HG03135 (cell line): ENCODE measurements around the gene BCL10.

Source experiments
- ATAC-seq: cut with Tn5 transposase; IDR thresholded peaks from one replicate; pipeline ENCODE4 v1.9.1; 2021; ENCODE audit warnings: mild to moderate bottlenecking, moderate library complexity; ENCODE audit not compliant: unreplicated experiment

BCL10 gene

DNA sequence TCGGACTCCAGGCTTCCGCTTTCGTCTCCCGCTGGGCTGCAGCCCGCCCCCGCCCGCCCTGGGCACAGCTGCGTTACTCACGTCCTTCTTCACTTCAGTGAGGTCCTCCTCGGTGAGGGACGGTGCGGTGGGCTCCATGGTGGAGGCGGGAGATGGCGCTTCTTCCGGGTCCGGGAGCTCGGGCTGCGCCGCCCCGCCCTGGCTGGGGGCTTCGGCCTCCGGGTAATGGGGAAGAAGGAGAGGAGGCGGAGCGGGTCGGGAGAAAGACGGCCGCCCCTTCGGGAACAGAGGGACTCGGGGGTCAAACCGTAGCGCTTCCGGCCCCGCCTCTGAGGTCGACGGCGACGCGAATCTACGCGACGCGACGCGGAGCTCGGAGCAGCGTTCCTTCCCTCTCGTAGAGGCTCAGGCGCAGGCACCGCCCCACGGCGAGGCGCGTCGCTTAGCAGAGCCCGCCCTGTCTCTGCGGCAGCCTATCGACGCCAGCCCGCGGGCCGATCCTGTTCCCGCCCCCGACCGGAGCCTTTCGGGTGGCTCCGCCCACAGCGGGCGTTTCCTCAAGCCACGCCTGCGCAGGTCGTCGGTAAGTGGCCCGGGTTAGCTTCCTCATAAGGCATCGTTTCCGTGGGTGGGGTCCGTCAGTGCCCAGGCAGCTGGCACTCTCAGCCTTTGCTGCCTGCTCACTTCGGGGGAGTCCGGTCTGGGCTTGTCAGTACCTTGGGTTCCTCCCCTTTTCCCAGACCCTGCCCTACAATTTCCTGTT is at the start of gene BCL10:
BCL10 (minus strand) TSS at position 418 of the 763 bp plus-strand sequence; CDS start at position 138, 280 bp downstream.
- peak; percentile 98 for ATAC-seq

DNA sequence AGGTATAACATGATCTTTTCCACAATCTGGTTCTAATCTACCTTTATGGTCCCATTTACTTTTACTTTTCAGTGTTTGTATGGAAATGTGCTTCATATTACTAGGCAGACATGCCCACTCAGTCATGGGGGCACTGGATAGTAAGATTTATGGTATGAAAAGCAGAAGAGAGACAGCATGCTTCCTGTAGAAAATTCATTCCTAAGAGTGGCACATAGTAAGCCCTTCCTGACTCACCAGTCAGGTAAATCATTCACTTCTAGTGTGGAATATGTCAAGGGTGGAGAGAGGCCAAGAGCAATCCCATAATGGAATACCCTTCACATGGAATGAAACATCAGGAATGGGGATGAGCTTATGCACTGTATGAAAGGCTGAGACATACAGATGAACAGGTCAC is 49.5 kb upstream of the BCL10 start:
- no peak for ATAC-seq

GRCh38 chr1:85323770-85324169 is 47.3 kb upstream of the BCL10 start:
- ATAC-seq: no peak

DNA sequence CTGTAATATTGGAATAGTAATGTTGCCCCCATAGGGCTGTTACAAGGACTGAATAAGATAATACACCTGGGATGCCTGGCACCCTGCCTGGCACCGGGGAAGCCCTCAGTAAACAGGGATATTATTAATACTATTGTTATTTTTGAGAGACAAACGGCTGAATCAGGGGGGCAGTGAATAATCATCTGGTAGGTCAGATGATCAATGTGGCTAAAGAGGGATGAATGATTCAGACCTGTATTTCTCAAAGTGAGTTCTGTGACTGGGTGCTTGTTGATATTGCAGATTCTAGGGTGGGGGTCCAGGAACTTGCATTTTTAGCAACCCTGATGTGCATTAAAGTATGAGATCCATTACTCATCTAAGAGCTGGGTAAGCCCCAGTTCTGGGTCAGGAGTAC is 46.2 kb upstream of the BCL10 start:
- no peak for ATAC-seq

DNA sequence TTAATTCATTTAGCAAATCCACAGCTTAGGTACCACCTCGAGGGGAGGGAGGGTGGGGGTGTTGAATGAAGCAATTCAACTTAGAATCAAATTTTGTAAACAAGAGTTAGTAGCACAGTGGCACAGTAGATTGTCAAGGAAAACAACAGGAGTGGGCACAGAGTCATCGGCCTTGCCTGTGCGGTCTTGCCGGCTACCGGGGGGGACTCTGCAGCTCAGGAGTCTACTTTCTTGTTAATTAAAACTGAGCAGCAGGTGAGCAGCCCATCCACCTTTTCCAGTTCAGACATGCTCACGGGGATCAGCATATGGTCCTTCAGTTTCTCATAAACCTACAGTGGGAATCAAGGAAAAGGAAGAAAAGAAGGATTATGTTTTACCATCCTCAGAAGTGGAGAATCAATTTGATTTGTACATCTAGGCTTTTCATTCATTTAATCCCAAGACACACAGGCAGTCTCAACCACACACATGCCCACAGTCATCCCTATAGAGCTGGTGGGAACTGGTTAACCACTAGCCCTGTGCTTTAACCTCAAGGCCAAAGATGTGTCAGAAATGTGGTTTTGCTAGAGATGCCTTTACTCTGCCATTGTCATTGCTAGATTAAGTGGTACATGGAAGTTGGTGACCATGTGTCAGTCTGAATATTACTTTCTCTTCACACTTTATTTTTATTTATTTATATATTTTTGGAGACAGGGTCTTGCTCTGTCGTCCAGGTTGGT is 45.0 kb upstream of the BCL10 start:
- no peak for ATAC-seq

DNA sequence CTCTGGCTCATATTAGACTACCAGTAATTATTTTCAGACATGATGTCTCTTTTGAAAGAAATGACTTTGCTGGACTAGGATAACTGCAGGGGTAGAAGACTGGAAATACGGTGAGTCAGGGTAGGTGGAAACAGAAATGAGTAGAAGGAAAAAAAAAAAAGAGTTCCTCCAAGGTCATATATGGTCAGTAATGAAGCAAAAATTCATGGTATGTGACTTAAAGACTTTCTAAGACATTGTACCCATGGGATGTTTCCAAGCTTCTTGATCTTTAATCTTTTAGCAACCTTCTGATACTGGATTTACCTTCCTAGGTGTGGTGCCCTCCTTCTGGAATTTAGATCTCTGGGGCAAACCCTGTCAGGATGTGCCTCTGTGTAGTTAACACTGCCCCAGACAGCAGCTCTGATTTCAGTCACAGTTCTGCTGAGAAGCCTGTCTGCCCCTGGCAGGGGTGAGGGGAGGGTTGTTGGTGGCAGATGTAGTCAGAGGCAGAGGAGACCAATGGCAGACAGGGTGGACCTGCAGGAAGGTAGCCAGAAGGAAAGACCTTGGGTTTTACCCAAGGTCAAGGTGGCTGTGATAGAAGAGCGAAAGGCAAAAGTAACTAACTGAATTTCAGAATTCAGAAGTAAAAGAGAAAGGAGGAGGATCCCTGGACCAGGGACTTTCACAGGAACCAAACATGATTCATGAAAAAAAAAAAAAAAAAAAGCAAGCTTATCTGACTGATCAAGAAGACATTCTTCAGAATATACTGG is 44.1 kb upstream of the BCL10 start:
- ATAC-seq: no peak

GRCh38 chr1:85319931-85320330 is 43.5 kb upstream of the BCL10 start:
- ATAC-seq: no peak

GRCh38 chr1:85319491-85319890 is 43.1 kb upstream of the BCL10 start:
- no peak for ATAC-seq

DNA sequence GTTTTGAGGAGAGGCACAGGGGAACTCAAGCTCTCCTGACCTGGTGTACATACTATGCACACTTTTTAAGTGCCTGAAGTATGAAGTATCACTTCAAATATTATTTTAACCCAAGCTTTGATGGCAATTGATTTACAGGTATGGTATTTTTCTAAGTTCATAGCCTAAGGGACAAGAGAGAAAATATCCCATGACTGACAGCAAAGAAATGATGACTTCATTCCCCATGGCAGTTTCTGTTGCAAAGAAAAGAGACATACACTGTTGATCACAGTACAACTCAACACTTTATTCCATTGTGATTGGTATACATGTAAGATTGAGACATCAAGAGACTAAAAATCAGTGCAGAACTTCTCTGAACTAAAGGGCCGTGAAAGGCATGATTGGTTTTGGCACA is 41.8 kb upstream of the BCL10 start:
- ATAC-seq: no peak

DNA sequence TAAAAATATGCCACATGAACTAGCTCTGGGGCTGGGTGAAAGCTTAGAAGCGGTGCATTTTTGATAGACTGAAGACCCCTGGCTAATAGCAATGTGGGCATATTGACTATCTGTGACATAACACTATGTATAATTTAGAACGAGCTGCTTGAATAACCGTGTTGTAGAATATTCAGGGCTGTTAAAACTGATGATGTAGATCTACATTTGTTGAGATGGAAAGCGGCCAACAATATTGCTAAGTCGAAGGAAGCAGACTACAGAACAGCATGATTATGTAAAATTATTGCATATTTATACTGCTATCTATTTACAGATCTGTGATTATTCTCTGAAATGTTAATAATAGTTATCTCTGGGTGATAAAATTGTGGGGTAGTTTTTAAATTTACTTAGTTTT is 41.1 kb upstream of the BCL10 start:
- no peak for ATAC-seq

DNA sequence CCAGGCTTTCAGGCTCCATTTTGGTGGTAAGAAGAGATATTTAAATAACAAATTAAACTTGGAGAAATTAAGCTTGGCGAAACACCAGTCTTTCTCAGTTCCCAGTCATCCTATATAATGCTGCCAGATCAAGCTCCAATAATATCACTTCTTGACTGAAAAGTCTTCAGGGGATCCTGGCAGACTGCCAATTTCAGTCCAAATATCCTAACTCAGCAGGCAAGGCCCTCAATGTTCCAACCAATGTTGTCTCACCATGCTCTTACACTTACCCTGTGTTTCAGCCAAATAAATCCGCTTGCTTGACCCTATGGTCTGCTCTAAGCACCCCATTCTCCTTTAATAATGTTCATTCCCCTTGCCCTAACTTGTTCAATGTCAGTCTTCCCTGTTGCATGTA is 39.9 kb upstream of the BCL10 start:
- ATAC-seq: no peak

DNA sequence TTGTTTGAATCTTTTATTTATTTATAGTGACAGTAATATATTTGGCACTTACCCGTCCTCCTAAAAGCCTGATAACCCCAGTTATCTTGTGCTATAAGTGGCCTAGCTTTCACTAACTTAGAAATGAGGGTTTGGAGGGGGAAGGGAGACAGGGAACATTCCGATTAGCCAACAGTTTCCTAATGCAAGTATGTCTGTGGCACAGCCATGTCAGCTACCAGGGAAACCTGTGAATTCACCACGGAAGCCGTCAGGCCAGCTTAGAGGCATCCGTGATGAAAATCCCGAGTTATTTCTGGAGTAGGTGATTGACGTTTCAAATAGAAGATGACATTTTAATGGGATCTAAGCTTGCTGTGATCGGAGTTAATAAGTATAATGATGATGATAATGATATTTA is 39.4 kb upstream of the BCL10 start:
- no peak for ATAC-seq

- ATAC-seq: no peak
Measured at GRCh38 chr1:85314726-85315125, 38.3 kb upstream of the BCL10 start.

- no peak for ATAC-seq
Measured at GRCh38 chr1:85313888-85314696, 37.7 kb upstream of the BCL10 start.

DNA sequence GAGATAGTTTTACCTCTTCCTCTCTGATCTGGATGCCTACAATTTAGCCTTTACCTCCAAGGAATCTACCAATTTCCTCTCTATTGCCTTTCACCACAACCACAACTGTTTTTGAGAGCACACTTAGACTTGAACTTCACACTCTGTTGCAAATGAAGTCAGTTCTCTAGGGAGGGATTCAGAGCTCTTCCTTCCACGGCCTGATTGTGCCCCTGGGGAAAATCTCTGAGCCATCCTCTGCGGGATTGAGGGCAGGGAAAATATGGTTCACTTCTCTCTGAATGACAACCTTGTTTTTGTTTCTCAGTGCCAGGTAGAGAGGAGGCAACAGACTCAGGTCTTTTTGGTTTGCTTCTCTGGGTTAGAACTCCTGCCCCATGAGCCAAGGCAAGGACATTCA is 35.4 kb upstream of the BCL10 start:
- ATAC-seq: no peak

DNA sequence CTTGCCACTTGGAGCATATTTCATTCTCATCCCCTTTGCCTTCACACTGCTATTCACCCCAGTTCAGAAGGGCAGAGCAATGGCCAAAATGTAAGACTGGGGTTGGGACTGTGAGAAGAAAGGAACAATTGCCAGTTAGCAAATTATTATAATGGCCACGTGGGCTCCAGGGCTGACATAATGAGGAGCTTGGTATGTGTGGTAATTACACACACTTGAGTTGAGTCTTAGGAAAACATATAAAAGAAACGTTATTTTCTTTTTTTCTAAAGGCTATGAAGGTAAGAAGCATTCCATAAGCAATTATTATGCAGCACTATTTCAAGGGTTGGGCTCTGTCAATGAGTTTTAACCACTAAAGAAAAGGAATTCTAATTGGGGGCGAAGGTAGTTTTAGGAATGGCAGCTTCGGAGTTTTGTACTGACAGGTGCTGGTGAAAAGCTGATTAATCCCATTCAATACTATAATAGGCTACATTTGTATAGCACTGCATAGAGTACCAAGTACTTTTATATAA is 32.5 kb upstream of the BCL10 start:
- no peak for ATAC-seq

- peak; percentile 87 for ATAC-seq
Measured at GRCh38 chr1:85307987-85308832, 31.8 kb upstream of the BCL10 start.

GRCh38 chr1:85306236-85306635 is 29.8 kb upstream of the BCL10 start:
- ATAC-seq: no peak

GRCh38 chr1:85303440-85304162 is 27.2 kb upstream of the BCL10 start:
- no peak for ATAC-seq
